HuH-7 (cell line): ENCODE results near the gene ACBD6.
"Not testable (repeated sequence)": the region's sequence is repeated elsewhere in the genome, so short reads cannot be mapped to it uniquely, and the experiment has no call there.

Experiments used
- DNase-seq: peaks from one replicate; pipeline ENCODE4 v3.0.0; 2011; ENCODE audit warnings: low spot score

Gene ACBD6

GRCh38 chr1:180415236-180415848 is 87.0 kb downstream of the ACBD6 start:
- no peak for DNase-seq

- no peak for DNase-seq
Observed at GRCh38 chr1:180412583-180412982, 89.8 kb downstream of the ACBD6 start.

- not testable (repeated sequence) for DNase-seq
Observed at GRCh38 chr1:180408128-180408527, 94.2 kb downstream of the ACBD6 start.

GRCh38 chr1:180407051-180407450 is 95.3 kb downstream of the ACBD6 start:
- no peak for DNase-seq

- no peak for DNase-seq
Observed at GRCh38 chr1:180402551-180402950, 99.8 kb downstream of the ACBD6 start.

GRCh38 chr1:180402001-180402400 is 100.4 kb downstream of the ACBD6 start:
- no peak for DNase-seq

- DNase-seq: no peak
Observed at GRCh38 chr1:180397175-180397574, 105.2 kb downstream of the ACBD6 start.

- no peak for DNase-seq
Observed at GRCh38 chr1:180392427-180393145, 109.8 kb downstream of the ACBD6 start.

GRCh38 chr1:180392020-180392419 is 110.4 kb downstream of the ACBD6 start:
- DNase-seq: no peak

GRCh38 chr1:180387413-180387812 is 115.0 kb downstream of the ACBD6 start:
- DNase-seq: no peak

- no peak for DNase-seq
Observed at GRCh38 chr1:180386745-180387367, 115.5 kb downstream of the ACBD6 start.

GRCh38 chr1:180385144-180385543 is 117.2 kb downstream of the ACBD6 start:
- no peak for DNase-seq

GRCh38 chr1:180384286-180385005 is 117.9 kb downstream of the ACBD6 start:
- DNase-seq: no peak

GRCh38 chr1:180382326-180383115 is 119.9 kb downstream of the ACBD6 start:
- DNase-seq: no peak

GRCh38 chr1:180381184-180381580 is 121.2 kb downstream of the ACBD6 start:
- DNase-seq: no peak

- DNase-seq: no peak
Observed at GRCh38 chr1:180380259-180381183, 121.9 kb downstream of the ACBD6 start.

- DNase-seq: no peak
Observed at GRCh38 chr1:180376800-180377199, 125.6 kb downstream of the ACBD6 start.

- DNase-seq: no peak
Observed at GRCh38 chr1:180376253-180376652, 126.1 kb downstream of the ACBD6 start.

GRCh38 chr1:180372728-180373127 is 129.6 kb downstream of the ACBD6 start:
- DNase-seq: peak; percentile 8

- no peak for DNase-seq
Observed at GRCh38 chr1:180370597-180370996, 131.8 kb downstream of the ACBD6 start.

- no peak for DNase-seq
Observed at GRCh38 chr1:180370188-180370587, 132.2 kb downstream of the ACBD6 start.
